HG02840 (cell line): Measurements from ENCODE around the gene MARVELD1.
"Not testable (repeated sequence)": the region's sequence is repeated elsewhere in the genome, so short reads cannot be mapped to it uniquely, and the experiment has no call there.

Experiments used
- ATAC-seq: cut with Tn5 transposase; IDR thresholded peaks from one replicate; pipeline ENCODE4 v1.9.1; 2021; ENCODE audit warnings: mild to moderate bottlenecking, moderate library complexity, moderate number of reproducible peaks; ENCODE audit not compliant: unreplicated experiment, low FRiP score

Gene MARVELD1

GRCh38 chr10:97713339-97713825, at the start of gene MARVELD1:
Gene MARVELD1 (plus strand): TSS chr10:97713730. CDS start chr10:97713877, 147 bp downstream.
- no peak for ATAC-seq

- ATAC-seq, result no peak
Measured at GRCh38 chr10:97664282-97664850, 49.2 kb upstream of the MARVELD1 start.

- ATAC-seq, result no peak
Measured at GRCh38 chr10:97666992-97667391, 46.5 kb upstream of the MARVELD1 start.

- no peak for ATAC-seq
Measured at GRCh38 chr10:97667463-97667862, 46.1 kb upstream of the MARVELD1 start.

GRCh38 chr10:97669571-97669970, 44.0 kb upstream of the MARVELD1 start:
- no peak for ATAC-seq

GRCh38 chr10:97673736-97674525, 39.6 kb upstream of the MARVELD1 start:
- ATAC-seq, result no peak

GRCh38 chr10:97675222-97675621, 38.3 kb upstream of the MARVELD1 start:
- ATAC-seq, result no peak

GRCh38 chr10:97676770-97677581, 36.6 kb upstream of the MARVELD1 start:
- ATAC-seq, result no peak

GRCh38 chr10:97679594-97679993, 33.9 kb upstream of the MARVELD1 start:
- ATAC-seq, result no peak

- no peak for ATAC-seq
Measured at GRCh38 chr10:97682042-97682441, 31.5 kb upstream of the MARVELD1 start.

- no peak for ATAC-seq
Measured at GRCh38 chr10:97683556-97684367, 29.8 kb upstream of the MARVELD1 start.

GRCh38 chr10:97684368-97684713, 29.2 kb upstream of the MARVELD1 start:
- not testable (repeated sequence) for ATAC-seq

GRCh38 chr10:97684866-97685394, 28.6 kb upstream of the MARVELD1 start:
- no peak for ATAC-seq

GRCh38 chr10:97685395-97685958, 28.1 kb upstream of the MARVELD1 start:
- no peak for ATAC-seq

GRCh38 chr10:97686301-97686961, 27.1 kb upstream of the MARVELD1 start:
- ATAC-seq, result no peak

GRCh38 chr10:97686962-97687784, 26.4 kb upstream of the MARVELD1 start, which contains the start of gene AVPI1:
Gene AVPI1 (minus strand): TSS chr10:97687241. CDS start chr10:97679905, 7,336 bp downstream.
- peak; percentile 91 for ATAC-seq

GRCh38 chr10:97687785-97688781, 25.4 kb upstream of the MARVELD1 start:
- ATAC-seq, result no peak
